HG03575 (cell line): ENCODE results near the gene TBC1D10A.

Experiments
- ATAC-seq: cut with Tn5 transposase; IDR thresholded peaks from one replicate; pipeline ENCODE4 v1.9.1; 2021; ENCODE audit not compliant: unreplicated experiment, insufficient number of reproducible peaks, low FRiP score; ENCODE audit errors: extremely low read depth

The TBC1D10A gene

DNA sequence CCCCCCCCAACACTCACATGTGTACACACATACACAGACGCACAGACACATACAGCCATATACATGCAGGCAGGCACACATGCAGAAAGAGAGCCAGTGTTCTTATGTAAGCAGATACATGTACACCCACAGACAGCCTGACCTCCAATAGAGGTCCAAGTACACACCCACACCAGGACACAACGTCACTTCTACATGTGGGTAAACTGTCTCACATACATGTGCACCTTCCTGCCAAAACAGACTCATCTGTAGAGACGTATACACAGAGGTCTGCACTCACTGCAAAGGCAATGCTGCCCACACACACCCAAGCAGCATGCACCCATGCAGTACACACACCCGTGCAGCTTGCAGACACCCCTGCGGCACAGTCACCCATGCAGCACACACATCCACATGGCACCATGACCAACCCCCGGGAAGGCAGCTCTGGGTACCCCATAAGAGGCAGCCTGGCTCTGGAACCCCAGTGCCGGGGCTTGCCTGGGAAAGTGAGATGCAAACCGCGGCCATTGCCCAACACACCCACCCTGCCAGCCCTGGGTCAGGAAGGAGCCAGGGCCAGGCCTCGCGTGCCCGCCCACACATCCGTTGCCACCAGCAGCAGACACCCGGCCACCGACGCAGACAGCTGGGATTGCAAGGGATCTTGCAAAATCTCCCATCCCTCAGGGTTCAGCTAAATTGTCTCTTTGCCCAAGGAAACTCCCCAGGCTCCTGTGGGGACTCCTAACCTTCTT lies 47.5 kb downstream of the TBC1D10A start:
- ATAC-seq: no peak

DNA sequence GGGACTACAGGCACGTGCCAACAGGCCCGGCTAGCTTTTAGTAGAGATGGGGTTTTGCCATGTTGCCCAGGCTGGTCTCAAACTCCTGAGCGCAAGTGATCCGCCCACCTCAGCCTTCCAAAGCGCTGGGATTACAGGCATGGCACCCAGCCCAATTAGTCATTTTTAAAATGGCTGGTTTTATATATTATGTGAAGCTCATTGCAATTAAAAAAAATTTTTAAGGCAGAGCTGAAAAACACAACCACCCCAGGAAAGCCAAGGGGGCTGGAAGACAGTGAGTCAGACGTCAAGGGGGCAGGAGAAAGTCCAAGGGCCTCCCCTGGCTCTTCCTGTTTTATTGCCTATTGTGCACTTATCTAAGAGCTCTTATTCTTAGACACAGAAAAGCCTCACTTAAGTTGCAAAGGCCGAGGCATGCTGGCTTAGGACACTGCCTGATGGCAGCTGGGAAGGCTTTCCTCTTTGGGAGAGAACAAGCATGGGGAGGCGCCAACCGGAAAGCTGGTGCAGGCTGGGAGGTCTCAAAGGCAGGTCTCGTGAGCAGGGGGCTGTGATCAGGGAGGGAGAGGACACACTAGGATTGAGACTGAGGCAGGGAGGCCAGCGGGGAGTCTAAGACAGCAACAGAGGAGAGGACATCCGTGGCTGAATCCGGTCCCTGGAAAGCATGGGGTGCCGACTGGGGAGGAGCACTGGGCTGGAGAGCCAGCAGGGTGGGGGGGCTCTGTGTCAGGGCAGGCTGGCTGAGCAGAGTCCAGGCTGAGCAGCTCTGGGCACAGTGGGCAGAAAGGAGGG lies 49.0 kb downstream of the TBC1D10A start:
- no peak for ATAC-seq

DNA sequence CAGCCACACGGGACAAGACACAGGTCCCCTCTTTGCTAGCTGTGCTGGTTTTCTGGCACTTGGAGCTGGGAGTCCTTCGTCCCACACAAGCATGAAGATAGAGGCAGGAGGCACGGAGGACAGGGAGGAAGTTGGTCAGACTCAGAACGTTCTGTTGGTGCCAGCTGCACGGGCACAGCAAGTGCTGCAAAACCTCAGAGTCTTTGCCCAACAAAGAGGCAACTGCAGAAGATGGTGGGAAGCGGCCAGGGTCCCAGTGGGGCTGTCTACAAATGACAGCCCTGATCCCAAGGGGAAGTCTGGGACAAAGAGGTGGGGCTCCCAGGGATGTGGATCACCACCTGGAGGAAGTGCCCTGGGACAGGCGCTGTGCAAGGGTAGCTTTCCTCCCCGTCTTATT lies 50.7 kb downstream of the TBC1D10A start:
- no peak for ATAC-seq

DNA sequence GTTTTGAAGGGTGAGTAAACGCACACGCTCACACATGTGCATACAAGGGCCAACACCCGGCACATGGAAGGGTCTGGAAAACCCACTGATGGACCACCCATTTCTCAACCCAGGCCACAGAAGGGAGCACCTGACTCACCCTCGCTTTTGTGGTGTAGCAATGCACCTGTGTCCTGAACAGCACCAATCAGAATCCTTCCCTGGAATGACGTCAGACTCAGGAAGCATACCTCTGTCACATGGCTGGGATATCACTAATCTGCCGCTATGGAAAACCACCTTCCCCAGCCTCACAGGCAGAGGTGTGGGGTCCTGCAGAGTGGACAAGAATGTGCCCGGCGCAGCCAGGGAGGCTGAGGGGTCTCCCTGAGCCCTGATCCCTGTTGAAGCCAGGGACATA lies 51.1 kb downstream of the TBC1D10A start:
- no peak for ATAC-seq

DNA sequence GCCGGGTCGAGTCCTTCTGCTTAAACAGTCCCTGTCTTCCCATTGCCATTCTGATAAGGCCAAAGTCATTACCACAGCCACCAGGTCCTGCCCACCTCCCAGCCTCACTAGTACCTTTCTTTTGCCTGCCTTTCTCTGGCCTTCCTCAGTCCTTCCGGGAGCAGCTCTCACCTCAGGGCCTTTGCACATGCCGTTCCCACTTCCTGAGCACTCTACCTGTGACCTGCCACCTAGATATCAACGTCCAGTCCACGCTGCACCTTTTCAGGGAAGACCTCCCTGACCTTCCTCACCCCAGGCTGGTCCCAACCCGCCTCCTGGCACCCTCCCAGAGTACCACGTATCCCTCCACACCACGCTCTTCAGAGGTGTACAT lies 52.3 kb downstream of the TBC1D10A start:
- no peak for ATAC-seq

DNA sequence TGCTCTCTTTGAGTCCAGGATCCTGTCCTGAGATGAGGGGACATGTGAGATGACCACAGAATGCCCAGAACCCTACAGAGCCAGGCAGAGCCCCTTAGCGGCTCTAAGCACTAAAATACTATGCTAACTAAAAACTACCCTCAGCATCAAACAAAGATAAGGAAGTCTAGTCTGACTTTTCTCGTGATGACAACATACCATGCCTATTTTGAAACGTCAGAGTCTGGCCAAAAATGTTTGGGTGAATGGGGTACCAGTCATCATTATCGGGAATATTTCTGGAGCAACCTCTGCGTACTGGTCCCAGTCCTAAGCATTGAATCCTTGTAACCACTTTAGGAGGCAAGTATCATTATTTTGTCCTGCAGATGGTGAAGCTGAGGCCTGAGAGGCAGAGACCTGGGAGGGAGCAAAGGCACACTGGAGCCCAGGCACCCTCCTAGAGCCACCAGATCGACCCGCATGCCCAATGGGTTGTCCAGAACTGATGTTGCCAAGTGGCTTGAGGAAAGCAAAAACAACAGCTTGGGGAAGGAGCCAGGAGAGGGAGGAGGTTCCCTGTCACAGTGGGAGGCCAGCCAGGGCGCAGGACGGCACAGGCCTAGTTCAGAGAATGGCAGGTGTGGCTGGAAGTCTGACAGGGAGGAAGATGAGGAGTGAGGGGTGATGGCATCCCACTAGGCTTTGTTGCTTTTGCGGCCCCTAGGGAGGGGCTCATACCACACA lies 52.9 kb downstream of the TBC1D10A start:
- ATAC-seq: no peak

DNA sequence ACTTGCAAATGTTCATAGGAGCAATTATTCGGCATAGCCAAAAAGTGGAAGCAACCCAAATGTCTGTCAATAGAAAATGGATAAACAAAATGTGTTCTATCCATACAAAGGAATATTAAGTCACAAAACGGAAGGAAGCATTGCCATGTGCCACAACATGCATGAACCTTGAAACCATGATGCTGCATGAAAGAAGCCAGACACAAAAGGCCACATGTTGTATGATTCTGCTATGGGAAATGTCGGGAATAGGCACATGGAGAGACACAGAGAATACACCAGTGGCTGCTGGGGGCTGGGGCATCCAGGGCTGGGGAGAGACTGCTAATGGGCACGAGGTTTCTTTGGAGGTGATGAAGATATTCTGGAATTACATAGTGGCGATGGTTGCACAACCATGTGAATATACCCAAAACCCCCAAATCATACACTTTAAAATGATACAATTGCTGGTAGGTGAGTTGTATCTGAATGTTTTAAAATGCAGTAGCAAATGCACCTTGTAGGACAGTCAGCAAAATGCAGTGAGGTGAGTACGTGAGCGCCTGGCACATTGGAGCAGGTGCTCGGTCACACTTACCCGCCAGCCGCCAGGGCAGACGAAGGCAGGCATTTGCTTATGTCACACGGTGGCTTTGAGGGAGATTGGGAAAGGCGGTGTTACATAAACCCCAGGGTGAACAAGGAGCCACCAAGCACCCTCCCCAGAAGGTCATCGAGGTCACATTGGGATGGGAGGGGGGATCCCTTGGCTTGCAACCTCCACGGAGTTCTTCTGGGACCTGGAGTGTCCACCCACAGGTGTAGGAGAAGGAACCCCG lies 53.8 kb downstream of the TBC1D10A start:
- ATAC-seq: no peak

DNA sequence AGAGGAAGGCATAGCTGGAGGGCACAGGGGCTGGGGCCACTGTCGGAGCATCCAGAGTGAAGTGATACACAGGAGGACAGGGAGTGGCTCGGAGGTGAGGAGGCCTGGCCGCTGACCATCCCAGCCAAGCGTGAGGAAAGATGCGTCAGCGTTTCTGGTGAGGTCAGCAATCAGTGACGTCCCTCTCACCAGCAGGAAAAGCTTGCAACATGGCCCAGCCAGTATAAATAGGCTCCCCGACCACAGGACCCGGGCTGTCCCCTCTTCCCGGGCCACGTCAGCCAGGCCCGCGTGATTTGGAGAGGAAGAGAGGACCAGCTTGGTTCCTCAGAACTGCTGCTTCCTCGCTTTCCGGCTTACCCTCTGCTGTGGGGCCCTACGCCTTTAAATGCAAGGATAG lies 55.9 kb downstream of the TBC1D10A start:
- ATAC-seq: no peak

DNA sequence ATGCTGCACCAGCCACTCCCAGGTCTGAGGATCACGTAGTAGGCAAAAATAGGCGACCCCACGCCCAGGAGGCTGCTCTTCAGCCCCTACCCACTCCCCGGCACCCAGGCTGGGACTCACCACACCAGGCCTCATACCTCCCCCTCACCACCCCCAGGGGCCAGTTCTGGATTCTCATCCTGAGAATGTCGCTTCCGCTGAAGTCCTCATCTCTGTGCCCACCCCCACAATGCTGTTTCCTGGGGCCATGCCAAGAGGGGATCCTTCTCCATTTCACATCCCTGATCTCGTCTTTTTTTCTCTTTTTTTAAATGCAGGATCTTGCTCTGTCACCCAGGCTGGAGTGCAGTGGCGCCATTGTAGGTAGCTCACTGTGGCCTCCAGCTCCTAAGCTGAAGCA lies 58.4 kb downstream of the TBC1D10A start:
- no peak for ATAC-seq

DNA sequence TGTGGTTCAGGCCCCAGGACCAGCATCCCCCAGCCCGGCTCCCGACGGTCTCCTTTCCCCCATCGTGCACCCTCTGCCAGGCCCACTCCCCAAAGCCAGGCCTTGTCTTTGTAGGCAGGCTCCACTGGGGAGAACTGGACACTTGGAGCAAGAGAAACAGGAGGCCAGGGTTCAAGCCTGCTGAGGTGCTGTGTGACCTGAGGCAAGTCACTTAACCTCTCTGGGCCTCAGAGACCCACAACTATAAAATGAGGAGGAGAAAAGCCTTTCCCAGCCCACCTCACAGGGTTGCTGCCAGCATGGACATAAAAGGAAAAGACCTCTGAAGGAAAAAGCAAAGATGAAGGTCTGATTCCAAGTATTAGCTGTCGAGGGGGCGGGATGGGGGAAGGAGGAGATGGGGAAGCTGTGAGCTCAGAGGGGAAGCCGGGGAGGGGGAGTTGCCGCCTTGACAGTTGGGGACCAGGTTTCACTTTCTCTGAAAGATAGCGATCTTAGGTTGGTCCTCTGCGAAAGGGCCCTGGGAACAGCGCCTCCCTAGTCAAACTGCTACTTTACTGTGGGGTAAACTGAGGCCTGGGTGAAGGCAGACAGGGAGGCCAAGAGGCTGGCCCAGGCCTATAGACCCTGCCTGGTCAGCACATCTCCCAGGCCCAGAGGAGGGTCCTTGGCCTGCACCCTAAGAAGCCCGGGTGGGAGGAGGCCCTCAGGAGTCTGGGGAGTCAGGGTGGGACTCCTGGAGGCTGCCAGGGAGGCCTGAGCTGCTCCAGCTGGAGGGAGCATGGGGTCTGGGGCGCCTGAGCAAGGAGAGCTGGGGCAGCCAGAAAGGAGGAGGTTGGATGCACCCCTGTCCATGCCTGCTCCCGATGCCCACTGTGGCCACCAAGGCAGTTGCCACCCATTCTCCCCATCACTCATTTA lies 59.1 kb downstream of the TBC1D10A start:
- no peak for ATAC-seq

DNA sequence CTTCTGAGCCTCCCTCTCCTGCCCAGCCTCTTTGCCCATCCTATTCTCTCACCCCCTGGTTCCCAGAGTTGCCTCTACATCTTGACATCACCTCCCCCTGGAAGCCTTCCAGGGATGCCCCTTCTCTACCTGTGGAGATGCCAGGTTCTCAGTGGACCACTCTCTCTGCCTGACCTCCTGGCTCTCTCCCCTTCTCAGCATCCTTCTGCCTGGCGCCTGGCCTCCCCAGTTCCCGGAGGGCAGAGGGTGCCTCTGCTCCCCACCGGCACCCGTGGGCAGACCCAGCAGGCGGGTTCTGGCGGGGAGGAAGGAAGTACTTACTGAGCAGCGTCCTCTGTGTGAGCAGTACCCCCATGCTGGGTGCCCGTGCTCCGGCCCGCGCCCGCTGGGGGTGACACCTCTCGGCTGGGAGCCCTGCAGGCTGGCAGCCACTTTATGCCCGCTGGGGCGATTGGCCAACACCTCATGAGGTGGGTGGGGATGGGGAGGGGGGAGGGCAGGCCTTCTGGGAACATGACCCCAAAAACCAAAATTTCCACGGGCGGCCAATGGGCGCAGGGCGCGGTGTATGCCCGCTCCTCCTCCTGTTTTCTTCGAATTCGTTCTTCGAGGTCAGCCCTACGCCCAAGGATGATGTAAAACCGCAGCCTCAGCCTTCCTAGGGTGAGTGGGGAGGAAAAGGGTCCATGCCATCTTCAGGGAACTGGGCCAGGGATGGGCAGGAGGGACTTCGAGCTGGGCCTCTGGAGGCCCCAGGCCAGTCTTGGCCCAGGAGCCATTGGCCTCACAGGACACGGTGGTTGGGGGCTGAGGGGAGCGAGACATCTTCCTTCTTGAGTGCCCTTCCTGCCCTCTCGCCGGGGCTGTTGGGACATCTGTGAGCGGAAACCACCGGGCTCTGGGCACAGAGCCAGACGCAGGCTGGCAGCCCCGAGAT lies 60.0 kb downstream of the TBC1D10A start, which contains the start of gene OSM:
Gene OSM (minus strand): TSS at position 407 of the 937 bp plus-strand sequence. CDS start 52 bp downstream, at position 355.
- ATAC-seq: no peak

DNA sequence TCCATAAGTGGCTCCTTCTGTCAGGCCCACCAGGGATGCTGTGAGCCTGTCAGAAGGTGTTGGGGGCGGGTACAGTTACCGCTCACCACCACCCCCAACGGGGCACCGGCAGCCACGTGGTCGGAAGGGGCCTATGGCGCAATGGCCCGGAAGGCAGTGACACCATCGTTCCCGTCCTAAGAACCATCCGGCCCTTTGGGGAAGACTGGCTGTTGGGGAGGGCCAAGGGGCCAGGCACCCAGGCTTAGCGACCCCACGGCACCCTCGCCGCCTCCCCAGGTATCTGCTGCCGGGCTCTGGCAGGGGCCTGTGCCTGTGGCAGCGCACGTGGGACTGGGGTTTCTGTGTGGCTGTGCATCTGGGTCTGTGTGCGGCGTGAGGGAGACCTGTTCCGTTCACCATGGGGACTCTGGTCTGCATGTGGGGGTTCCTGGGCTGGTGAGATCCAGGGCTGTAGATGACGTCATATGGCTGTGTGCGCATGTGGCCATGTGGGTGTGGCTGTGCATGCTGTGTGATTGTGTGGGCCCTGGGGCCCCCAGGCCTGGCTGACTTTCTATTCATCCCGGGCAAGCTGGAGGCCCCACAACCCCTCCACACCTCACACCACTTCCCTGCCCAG lies 60.8 kb downstream of the TBC1D10A start:
- no peak for ATAC-seq

DNA sequence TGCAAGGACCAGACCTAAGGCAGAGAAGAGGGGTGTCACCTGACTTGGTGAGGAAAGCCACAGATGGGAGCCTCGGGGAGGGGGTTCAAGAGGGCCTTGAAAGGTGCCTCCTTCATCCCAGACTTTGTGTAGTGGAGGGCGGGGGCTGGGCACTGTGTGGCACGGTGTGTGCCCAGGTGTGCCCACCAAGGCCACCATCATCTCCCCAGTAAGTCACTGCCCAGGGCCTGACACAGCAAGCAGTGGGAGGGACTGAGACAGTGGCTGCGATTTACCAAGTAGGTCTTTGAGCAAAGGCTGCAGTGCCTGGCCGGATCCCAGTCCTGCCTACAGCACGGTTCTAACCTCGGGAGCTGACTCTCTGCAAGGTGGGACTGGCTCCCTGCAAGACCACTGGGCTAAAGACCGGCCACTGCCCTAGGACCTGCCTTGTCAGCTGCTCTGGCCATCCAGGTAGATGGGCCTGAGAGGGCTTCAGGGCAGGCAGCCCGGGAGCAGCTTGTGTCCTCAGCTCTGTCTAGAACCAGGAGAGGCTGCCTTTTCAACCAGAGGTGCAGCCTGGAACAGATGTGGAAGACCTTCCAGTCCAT lies 61.5 kb downstream of the TBC1D10A start:
- no peak for ATAC-seq

DNA sequence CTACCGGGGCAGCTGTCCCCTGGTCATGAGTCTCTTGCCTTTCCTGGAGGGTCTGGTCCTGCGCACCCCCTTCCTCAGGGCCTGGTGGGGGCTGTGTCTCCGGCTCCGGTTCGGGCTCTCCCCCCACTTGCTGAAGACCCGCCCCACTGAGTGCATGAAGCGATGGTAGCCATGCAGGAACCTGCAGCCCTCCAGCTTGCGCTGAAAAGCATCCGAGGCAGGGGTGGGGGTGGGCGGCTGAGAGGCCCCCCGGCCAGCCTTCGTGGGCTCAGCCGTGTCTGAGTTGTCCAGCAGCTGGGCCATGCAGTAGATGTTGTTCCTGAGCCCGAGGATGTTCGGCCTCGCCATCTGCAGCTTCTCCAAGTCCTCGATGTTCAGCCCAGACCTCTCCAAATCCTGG lies 62.9 kb downstream of the TBC1D10A start:
- ATAC-seq: no peak

DNA sequence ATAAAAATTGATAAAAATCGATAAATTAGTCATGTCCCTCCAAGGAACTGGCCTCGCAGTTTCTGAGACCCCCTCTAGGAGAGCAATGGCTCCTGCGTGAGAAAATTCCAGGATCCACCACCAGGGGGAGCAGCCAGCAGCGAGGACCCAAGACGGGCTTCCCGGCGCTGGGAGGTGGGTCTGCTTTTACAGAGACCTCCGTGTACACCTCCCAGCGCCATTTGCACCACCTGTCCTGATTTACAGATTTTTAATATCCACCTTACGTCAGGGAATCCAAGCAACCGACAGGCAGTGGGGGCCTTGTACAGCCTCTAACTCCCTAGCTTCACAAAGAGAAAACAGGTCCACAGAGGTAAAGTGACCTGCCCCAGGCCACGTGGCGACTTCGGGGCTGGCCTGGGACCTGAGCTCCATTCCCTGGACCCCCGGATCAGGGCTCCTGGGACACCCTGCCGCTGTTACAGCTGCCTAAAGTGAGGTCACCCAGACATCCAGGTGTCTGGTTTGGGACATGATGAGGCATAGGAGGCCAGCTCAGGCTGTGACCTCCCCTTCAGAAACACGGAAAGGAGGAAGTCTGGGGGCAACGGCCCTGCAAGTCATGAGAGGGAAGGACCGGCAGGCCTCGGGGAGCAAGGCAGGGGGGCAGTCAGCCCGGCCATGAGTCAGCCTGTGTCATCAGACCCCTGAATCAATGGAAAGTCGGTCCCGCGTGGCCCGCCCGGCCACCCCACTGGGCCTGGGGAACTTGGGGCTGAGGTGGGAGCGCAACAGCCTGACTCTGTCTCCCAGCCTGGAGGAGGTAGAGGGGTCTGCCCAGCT lies 63.6 kb downstream of the TBC1D10A start:
- no peak for ATAC-seq
